ENCODE results near the gene EPB41L4B.

DNA sequence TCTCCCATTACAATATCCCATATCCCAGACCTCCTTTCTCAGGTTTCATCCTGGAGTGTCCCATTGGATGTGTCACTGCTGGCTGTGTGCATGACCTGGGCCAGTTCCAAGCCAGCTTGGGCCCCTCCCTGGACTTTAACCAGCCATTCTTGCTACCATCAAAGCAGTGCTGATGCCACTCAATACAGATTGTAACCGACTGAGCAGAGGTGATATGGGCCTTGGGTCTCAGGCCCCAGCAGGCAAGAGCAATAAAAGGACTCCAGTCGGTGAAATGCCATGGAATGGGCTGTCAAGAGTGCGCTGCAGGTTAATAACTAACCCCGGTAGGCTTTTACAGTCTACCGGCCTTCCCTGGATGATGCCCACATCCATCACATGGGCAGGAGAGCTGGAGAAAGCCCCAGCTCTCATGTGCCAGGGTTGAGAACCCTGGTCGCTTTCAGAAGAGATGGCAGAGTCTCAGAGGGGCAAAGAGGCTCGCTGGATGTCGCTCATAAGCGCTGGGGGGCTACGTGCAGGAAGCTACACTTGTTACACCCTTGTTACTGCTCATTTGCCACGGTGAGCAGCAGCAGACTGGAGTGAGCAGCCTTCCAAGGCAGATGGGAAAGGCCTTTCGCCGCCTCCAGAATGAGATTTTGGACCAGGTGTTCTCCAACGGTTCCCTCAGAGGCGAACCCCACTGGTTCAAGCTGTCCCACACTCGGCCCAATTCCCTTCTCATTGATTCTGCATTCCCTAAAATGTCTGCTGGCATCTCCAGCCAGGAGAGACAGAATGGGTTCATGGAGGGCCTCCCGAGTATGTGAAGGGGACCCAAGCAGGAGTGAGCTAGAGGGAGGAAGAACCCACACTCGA, 13.2 kb downstream of the EPB41L4B start:
- TF ChIP-seq, protein P1, sequence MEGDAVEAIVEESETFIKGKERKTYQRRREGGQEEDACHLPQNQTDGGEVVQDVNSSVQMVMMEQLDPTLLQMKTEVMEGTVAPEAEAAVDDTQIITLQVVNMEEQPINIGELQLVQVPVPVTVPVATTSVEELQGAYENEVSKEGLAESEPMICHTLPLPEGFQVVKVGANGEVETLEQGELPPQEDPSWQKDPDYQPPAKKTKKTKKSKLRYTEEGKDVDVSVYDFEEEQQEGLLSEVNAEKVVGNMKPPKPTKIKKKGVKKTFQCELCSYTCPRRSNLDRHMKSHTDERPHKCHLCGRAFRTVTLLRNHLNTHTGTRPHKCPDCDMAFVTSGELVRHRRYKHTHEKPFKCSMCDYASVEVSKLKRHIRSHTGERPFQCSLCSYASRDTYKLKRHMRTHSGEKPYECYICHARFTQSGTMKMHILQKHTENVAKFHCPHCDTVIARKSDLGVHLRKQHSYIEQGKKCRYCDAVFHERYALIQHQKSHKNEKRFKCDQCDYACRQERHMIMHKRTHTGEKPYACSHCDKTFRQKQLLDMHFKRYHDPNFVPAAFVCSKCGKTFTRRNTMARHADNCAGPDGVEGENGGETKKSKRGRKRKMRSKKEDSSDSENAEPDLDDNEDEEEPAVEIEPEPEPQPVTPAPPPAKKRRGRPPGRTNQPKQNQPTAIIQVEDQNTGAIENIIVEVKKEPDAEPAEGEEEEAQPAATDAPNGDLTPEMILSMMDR (IDR thresholded peaks at IDR 0.05): no peak
- TF ChIP-seq POLR2A (IDR thresholded peaks at IDR 0.05): no peak
